Suppressor macrophage treated with lipopolysaccharide for 4 hours (primary cell): ENCODE data around the gene HS6ST2.

Experiments
- DNase-seq: peaks from one replicate; pipeline ENCODE4 v3.0.0-alpha.2; 2020

HS6ST2 gene

GRCh38 chrX:132609362-132609848 is 349.0 kb downstream of the HS6ST2 start:
- DNase-seq, result no peak

- DNase-seq, result no peak
These were observed 354.6 kb downstream of the HS6ST2 start for GRCh38 chrX:132603700-132604286.

DNA sequence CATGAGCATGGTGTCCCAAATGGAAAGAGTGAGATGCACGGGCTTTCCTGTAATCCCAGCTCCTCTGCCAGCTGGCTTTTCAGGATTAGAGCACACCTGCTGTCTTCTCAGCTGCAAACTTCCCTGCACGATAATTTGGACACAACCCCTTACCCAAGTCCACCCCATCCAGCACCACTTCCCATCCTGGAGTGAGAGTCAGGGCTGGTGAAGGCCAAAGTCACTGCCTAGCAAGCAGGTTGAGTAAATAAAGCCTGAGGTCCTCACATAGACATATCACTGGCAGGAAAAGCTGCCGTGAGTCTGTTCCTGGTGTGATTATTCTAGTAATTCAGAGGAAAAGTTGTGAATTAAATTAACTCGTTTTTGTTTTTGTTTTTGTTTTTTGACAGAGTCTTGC is 355.7 kb downstream of the HS6ST2 start:
- DNase-seq, result no peak

DNA sequence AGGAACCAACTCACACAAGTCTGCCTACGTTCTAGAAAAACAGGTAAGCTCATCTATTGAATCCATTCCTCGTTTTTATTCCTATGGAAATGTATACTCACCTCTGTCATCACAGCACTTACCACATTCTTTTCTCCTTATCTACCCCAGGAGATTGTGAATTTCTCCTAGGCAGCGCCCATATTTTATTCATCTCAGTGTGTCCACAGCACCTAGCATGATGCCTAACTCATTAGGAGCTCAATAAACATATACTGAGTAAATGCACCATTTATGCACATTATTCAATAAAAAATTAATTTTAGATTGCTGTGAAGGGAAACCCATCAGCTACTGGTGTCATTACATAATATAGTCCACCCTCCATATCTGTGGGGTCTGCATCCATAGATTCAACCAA is 363.4 kb downstream of the HS6ST2 start:
- DNase-seq, result no peak

- DNase-seq, result no peak
These were observed 364.3 kb downstream of the HS6ST2 start for GRCh38 chrX:132594129-132594528.

DNA sequence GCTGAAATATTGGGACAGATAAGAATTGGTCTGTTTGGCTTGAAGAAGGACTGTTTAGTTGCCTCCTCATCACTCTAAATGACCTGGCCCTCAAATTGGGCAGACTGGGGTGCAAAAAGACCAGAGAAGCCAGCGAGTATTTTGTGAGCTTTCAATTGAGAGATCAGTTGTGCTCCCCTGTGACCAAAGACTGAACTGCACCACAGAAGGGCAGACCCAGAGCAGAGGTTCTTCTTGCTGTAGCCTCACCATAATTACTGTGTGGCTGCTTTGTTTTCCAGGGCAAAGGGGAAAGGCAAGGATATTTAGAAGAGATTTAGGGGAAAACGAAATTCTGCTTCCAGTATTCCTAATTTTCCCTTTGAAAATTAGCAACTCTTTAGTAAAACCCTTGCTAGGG is 365.5 kb downstream of the HS6ST2 start:
- peak; percentile 1 for DNase-seq

GRCh38 chrX:132591719-132592275 is 366.6 kb downstream of the HS6ST2 start:
- no peak for DNase-seq

DNA sequence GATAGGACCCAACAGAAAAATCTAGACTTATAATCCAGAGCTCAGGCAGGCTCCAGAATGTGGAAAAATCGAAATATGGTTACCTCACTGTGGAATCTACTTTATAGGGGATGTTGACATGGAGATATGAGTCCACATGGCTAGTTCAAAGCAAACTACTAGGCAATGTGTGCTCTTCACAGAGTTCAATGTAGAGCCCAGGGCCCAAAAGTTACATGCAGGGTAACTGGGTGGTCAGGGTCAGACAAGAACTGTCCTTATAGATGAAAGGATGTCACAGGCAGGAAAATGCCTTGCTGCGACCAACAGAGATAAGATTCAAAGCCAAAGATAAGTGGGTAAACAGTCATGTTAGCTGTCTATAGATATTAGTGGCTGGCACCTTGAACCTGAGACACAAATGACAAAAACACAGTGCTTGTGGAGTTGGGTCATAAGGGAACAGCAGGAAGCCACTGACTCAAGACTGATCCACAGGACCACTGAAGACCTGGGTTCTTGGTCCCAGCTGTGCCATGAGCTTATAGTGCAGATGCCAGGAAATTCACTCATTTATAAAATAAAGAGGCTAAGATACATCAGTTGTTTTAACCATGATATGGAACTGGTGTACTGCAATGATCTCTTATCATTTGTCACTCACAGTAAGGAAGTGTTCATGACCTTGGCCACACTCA is 367.9 kb downstream of the HS6ST2 start:
- DNase-seq, result no peak

GRCh38 chrX:132584936-132585335 is 373.5 kb downstream of the HS6ST2 start:
- DNase-seq, result no peak

DNA sequence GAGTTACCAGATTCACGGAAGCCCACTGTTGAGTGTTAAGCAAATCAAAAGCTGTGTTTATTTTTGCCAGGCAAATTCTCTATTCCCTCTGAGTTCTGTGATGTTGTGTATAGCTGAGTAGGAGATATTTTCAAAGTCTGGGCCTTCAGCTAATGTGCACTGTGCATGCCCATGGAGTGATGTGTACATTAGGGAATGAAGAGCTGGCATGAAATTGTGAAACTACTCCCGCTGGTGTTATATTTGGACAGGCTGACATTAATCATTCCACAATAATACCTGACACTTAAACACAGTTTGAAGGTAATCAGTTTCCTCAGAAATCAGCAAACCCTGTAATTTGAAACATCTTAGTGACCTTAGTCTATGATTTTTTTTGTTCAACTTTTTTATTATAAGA is 381.5 kb downstream of the HS6ST2 start:
- DNase-seq, result no peak
